HG03469 (cell line): ENCODE measurements around the gene TBR1.
A peak's percentile ranks its signal among the peaks of the same experiment; 100 is the strongest.

ENCODE experiments used
- ATAC-seq: cut with Tn5 transposase; IDR thresholded peaks from one replicate; pipeline ENCODE4 v1.9.1; 2021; ENCODE audit warnings: mild to moderate bottlenecking, moderate library complexity, moderate number of reproducible peaks; ENCODE audit not compliant: unreplicated experiment

TBR1 gene

GRCh38 chr2:161415987-161416707, at the start of gene TBR1:
Gene TBR1 (plus strand): TSS chr2:161416297. CDS start chr2:161416411, 114 bp downstream.
- no peak for ATAC-seq

- no peak for ATAC-seq
These were observed 48.4 kb upstream of the TBR1 start for GRCh38 chr2:161367675-161368074.

- no peak for ATAC-seq
These were observed 46.8 kb upstream of the TBR1 start for GRCh38 chr2:161369311-161369710.

GRCh38 chr2:161370981-161371380, 45.1 kb upstream of the TBR1 start:
- no peak for ATAC-seq

- ATAC-seq = no peak
These were observed 44.2 kb upstream of the TBR1 start for GRCh38 chr2:161371869-161372268.

GRCh38 chr2:161373942-161374341, 42.2 kb upstream of the TBR1 start:
- no peak for ATAC-seq

- no peak for ATAC-seq
These were observed 41.7 kb upstream of the TBR1 start for GRCh38 chr2:161374446-161374845.

GRCh38 chr2:161379740-161380139, 36.4 kb upstream of the TBR1 start:
- ATAC-seq = no peak

GRCh38 chr2:161381546-161381945, 34.6 kb upstream of the TBR1 start:
- no peak for ATAC-seq

GRCh38 chr2:161382747-161383146, 33.4 kb upstream of the TBR1 start:
- no peak for ATAC-seq

GRCh38 chr2:161384864-161385263, 31.2 kb upstream of the TBR1 start:
- ATAC-seq = peak; percentile 59

GRCh38 chr2:161386228-161386824, 29.8 kb upstream of the TBR1 start:
- peak; percentile 48 for ATAC-seq

GRCh38 chr2:161388146-161388779, 27.8 kb upstream of the TBR1 start:
- peak; percentile 24 for ATAC-seq

GRCh38 chr2:161391737-161392506, 24.2 kb upstream of the TBR1 start:
- no peak for ATAC-seq

GRCh38 chr2:161400076-161400475, 16.0 kb upstream of the TBR1 start:
- no peak for ATAC-seq

- no peak for ATAC-seq
These were observed 13.8 kb upstream of the TBR1 start for GRCh38 chr2:161402297-161402696.

GRCh38 chr2:161406316-161406715, 9.8 kb upstream of the TBR1 start:
- no peak for ATAC-seq

GRCh38 chr2:161407597-161407996, 8.5 kb upstream of the TBR1 start:
- no peak for ATAC-seq

GRCh38 chr2:161409308-161409907, 6.7 kb upstream of the TBR1 start:
- ATAC-seq = no peak

- ATAC-seq = no peak
These were observed 3.8 kb upstream of the TBR1 start for GRCh38 chr2:161412346-161412745.
